Measurements from ENCODE around the gene CCR8.
"Not testable (repeated sequence)": the region's sequence is repeated elsewhere in the genome, so short reads cannot be mapped to it uniquely, and the experiment has no call there.

CCR8 gene

DNA sequence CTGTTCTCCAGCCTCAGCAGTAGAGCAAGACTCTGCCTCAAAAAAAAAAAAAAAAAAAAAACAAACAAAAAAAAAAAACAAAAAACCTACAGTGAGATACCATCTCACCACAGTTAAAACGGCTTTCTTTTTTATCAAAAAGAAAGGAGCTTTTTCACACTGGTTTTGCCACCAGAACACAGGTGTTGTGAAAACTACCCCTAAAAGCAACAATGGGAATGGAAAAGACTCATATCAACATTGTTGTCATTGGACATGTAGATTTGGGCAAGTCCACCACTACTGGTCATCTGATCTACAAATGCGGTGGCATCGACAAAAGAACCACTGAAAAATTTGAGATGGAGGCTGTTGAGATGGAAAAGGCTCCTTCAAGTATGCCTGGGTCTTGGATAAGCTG, 28.8 kb downstream of the CCR8 start:
- TF ChIP-seq, protein P1, sequence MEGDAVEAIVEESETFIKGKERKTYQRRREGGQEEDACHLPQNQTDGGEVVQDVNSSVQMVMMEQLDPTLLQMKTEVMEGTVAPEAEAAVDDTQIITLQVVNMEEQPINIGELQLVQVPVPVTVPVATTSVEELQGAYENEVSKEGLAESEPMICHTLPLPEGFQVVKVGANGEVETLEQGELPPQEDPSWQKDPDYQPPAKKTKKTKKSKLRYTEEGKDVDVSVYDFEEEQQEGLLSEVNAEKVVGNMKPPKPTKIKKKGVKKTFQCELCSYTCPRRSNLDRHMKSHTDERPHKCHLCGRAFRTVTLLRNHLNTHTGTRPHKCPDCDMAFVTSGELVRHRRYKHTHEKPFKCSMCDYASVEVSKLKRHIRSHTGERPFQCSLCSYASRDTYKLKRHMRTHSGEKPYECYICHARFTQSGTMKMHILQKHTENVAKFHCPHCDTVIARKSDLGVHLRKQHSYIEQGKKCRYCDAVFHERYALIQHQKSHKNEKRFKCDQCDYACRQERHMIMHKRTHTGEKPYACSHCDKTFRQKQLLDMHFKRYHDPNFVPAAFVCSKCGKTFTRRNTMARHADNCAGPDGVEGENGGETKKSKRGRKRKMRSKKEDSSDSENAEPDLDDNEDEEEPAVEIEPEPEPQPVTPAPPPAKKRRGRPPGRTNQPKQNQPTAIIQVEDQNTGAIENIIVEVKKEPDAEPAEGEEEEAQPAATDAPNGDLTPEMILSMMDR (IDR thresholded peaks at IDR 0.05; ENCODE audit: control insufficient read depth, insufficient read depth, low read depth, low read length, missing control alignments): no peak
- no peak for DNase-seq (ENCODE audit: low read depth)
- H3K4me3 ChIP-seq (ENCODE audit: control insufficient read depth, low read depth, low read length): no peak overlapping the region

DNA sequence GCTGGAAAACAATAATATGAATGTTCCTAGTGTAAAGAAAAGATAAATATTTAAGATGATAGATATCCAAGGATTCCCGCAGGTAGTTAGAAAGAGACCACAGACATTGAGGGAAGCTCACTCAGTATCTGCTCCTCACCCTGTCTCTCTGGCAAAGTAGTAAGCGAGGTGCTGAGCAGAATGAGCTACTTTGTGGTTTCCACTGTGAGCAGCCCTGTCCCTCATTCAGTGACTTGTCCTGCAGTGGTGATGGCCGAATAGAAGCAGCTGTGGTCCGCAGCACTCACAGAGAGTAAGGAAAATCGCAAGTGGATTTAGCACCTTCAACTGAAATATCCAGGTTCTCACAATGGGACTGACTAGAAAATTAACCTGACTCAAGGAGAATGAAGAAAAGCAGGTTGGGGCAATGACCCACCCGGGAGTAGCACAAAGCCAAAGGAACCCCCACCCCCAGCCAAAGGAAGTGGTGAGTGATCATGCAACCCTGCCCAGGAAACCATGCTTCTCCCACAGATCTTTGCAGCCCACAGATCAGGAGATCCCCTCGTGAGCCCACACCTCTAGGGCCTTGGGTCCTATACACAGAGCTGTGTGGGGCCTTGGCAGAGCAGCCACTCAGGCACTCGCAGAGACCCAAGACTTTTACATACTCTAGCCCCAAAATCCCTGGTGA, 31.9 kb downstream of the CCR8 start:
- TF ChIP-seq, protein P1 (IDR thresholded peaks at IDR 0.05; ENCODE audit: control insufficient read depth, insufficient read depth, low read depth, low read length, missing control alignments): no peak

DNA sequence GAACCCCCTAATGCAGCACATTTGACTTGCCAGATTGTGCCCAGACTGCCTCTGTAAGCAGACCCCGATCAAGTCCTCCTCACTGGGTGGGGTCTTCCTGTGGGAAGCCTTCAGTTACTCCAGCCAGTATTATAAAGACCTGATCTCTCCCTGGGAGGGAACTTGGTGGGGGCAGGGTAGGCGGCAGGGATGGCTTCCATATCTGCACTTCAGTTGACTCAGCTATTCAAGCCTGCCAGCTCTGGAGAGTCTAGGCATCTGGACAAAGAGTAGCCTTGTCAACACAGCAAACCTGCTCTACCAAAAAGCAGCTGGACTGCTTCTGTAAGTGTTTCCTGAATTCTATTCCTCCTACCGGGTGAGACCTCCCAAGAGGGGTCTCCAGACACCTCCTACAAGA, 32.7 kb downstream of the CCR8 start:
- no peak overlapping the region for H3K4me3 ChIP-seq (ENCODE audit: control insufficient read depth, low read depth, low read length)
- TF ChIP-seq, protein P1 (IDR thresholded peaks at IDR 0.05; ENCODE audit: control insufficient read depth, insufficient read depth, low read depth, low read length, missing control alignments): no peak
- DNase-seq (ENCODE audit: low read depth): no peak

More for the DNA sequence above, 31.9 kb downstream of the CCR8 start:
- H3K4me3 ChIP-seq (ENCODE audit: control insufficient read depth, low read depth, low read length): no peak overlapping the region
- DNase-seq (ENCODE audit: low read depth): no peak

DNA sequence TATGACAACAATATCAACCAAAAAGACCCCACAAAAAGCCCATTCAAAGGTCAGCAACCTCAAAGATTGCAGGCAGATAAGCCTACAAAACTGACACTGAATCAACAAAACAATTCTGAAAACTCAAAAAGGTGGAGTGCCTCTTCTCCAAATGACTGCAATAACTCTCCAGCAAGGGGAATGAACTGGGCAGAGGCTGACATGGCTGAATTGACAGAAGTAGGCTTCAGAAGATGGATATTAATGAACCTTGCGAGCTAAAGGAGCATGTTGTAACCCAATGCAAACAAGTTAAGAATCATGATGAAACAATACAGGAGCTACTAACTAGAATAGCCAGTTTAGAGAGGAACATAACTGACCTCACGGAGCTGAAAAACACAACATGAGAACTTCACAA, 33.3 kb downstream of the CCR8 start:
- DNase-seq (ENCODE audit: low read depth): no peak
- H3K4me3 ChIP-seq (ENCODE audit: control insufficient read depth, low read depth, low read length): no peak overlapping the region
- TF ChIP-seq, protein P1 (IDR thresholded peaks at IDR 0.05; ENCODE audit: control insufficient read depth, insufficient read depth, low read depth, low read length, missing control alignments): no peak

DNA sequence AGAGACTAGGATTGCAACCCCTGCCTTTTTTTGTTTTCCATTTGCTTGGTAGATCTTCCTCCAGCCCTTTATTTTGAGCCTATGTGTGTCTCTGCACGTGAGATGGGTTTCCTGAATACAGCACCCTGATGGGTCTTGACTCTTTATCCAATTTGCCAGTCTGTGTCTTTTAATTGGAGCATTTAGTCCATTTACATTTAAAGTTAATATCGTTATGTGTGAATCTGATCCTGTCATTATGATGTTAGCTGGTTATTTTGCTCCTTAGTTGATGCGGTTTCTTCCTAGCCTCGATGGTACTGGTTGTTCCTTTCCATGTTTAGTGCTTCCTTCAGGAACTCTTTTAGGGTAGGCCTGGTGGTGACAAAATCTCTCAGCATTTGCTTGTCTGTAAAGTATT, 40.9 kb downstream of the CCR8 start:
- DNase-seq (ENCODE audit: low read depth); H3K4me3 ChIP-seq (ENCODE audit: control insufficient read depth, low read depth, low read length): not testable (repeated sequence)

DNA sequence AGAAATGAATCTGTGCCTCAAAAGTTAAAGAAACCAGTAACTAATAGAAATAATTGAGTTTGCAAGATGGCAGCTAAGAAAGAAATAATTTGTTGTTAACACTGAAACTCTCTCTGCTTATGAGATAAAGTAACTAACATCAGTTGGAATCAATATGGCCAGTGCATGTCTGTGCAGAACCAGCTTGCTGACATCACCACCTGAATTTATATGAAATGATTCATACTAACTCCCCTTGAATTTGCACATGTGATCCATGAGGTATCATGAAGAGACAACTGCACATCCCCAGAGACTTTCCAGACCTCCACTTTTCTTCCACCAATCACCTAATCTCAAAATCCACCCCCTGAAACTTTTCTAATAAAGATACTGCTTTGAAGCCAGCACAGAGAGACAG, 43.3 kb downstream of the CCR8 start:
- no peak overlapping the region for H3K4me3 ChIP-seq (ENCODE audit: control insufficient read depth, low read depth, low read length)
- TF ChIP-seq, protein P1 (IDR thresholded peaks at IDR 0.05; ENCODE audit: control insufficient read depth, insufficient read depth, low read depth, low read length, missing control alignments): no peak
- DNase-seq (ENCODE audit: low read depth): no peak

DNA sequence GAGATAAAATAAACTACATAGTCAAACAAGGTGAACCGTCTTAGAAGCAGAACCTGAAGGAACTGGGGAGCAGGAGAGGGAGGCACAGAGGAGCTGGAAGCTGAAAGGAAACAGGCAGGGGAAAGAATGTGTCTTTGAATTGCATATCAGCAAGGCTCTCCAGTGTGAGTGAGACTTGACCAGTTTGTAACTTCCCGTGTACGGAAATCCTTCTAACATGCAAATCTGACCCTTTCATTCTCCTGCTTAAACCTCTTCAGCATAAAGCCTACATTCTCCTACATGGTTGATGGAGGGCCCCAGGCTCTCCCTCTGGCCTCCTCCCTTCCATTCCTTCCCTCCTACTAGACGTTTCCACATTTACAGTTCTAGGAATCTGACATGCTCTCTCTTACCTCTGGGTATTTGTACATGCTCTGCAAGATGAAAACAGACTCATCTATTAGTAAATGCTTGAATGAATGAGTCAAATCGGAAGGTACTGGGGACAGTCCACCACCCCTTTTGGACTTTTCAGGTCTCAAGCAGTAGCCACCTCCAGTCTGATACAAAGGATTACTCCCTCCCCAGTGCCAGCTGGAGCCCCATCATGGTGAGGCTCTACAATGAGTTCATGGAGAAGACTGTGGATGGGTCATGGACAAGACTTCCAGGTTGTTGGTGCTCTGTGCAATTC, 47.6 kb downstream of the CCR8 start:
- no peak overlapping the region for H3K4me3 ChIP-seq (ENCODE audit: control insufficient read depth, low read depth, low read length)
- no peak for DNase-seq (ENCODE audit: low read depth)

More for the DNA sequence above, 47.6 kb downstream of the CCR8 start:
- TF ChIP-seq, protein P1 (IDR thresholded peaks at IDR 0.05; ENCODE audit: control insufficient read depth, insufficient read depth, low read depth, low read length, missing control alignments): no peak
